HFF-Myc (cell line): ENCODE results near the gene RPS6KL1.

Experiments
- DNase-seq: peaks from one replicate; pipeline ENCODE4 v3.0.0-alpha.2; 2011; ENCODE audit warnings: low read depth; ENCODE audit errors: extremely low read depth
- H3K4me3 ChIP-seq: replicated peaks from 2 replicates; pipeline ENCODE4 v1.5.1; 2011; ENCODE audit warnings: low read depth, mild to moderate bottlenecking, control low read depth, low read length
- CTCF ChIP-seq: IDR thresholded peaks from 2 replicates; pipeline ENCODE4 v1.5.1; 2012; ENCODE audit warnings: mild to moderate bottlenecking, low read depth, low read length, control low read depth; ENCODE audit errors: missing control alignments

RPS6KL1 gene

GRCh38 chr14:74865156-74865555 lies 57.9 kb downstream of the RPS6KL1 start:
- no peak for DNase-seq
- TF ChIP-seq CTCF = no peak
- no peak overlapping the region for H3K4me3 ChIP-seq

GRCh38 chr14:74864198-74864597 lies 58.9 kb downstream of the RPS6KL1 start:
- TF ChIP-seq CTCF = no peak
- no peak overlapping the region for H3K4me3 ChIP-seq

GRCh38 chr14:74863274-74863673 lies 59.8 kb downstream of the RPS6KL1 start:
- no peak for DNase-seq
- no peak for TF ChIP-seq CTCF
- H3K4me3 ChIP-seq = no peak overlapping the region

More at GRCh38 chr14:74864198-74864597, 58.9 kb downstream of the RPS6KL1 start:
- DNase-seq = no peak

GRCh38 chr14:74861734-74862090 lies 61.3 kb downstream of the RPS6KL1 start:
- no peak for TF ChIP-seq CTCF
- no peak overlapping the region for H3K4me3 ChIP-seq
- no peak for DNase-seq

GRCh38 chr14:74860899-74861733 lies 61.9 kb downstream of the RPS6KL1 start:
- no peak overlapping the region for H3K4me3 ChIP-seq
- TF ChIP-seq CTCF = peak; percentile 92
- no peak for DNase-seq

- DNase-seq = no peak
These were observed 63.1 kb downstream of the RPS6KL1 start for GRCh38 chr14:74859757-74860552.

More at GRCh38 chr14:74859757-74860552, 63.1 kb downstream of the RPS6KL1 start:
- H3K4me3 ChIP-seq = no peak overlapping the region
- TF ChIP-seq CTCF = no peak
